Mesenchymal stem cell (in vitro differentiated cells and primary cell): ENCODE measurements around the gene TYSND1.

Experiments
- DNase-seq: peaks from one replicate; pipeline ENCODE4 v3.0.0-alpha.2; 2013
- H2AFZ ChIP-seq: one replicate; pipeline ENCODE4 v1.6.1; 2013; ENCODE audit warnings: low read depth, mild to moderate bottlenecking, control low read depth, inconsistent platforms, low read length, moderate library complexity
- H2AK5ac ChIP-seq: 2 replicates; pipeline ENCODE4 v1.6.1; 2013; ENCODE audit warnings: low read length, moderate library complexity, mild to moderate bottlenecking, inconsistent platforms; ENCODE audit not compliant: severe bottlenecking
- H2BK120ac ChIP-seq: one replicate; pipeline ENCODE4 v1.6.1; 2013; ENCODE audit warnings: low read depth, mild to moderate bottlenecking, inconsistent platforms, low read length, moderate library complexity
- H2BK12ac ChIP-seq, 2 experiments: one replicate each; pipeline ENCODE4 v1.6.1; 2013; ENCODE audit warnings: inconsistent platforms in 2 of 2, low read length in 2 of 2, mild to moderate bottlenecking in 2 of 2, moderate library complexity in 2 of 2, control low read depth in 1 of 2
- H2BK15ac ChIP-seq: one replicate; pipeline ENCODE4 v1.6.1; 2013; ENCODE audit warnings: mild to moderate bottlenecking, low read depth, inconsistent platforms; ENCODE audit not compliant: poor library complexity, severe bottlenecking
- H2BK5ac ChIP-seq: 2 replicates; pipeline ENCODE4 v1.6.1; 2013; ENCODE audit warnings: low read depth, mild to moderate bottlenecking, low read length, control low read depth, inconsistent platforms; ENCODE audit not compliant: poor library complexity, severe bottlenecking
- H3K14ac ChIP-seq, 2 experiments: one replicate each; pipeline ENCODE4 v1.6.1; 2013; ENCODE audit warnings: inconsistent platforms in 2 of 2, low read length in 2 of 2, control low read depth in 1 of 2, mild to moderate bottlenecking in 1 of 2, moderate library complexity in 1 of 2
- H3K18ac ChIP-seq, 2 experiments: one replicate each; pipeline ENCODE4 v1.6.1; 2013; ENCODE audit warnings: inconsistent platforms in 2 of 2, low read length in 2 of 2, control low read depth in 1 of 2, low read depth in 1 of 2, mild to moderate bottlenecking in 1 of 2
- H3K23ac ChIP-seq, 2 experiments: one replicate each; pipeline ENCODE4 v1.6.1; 2013; ENCODE audit warnings: inconsistent platforms in 2 of 2, low read length in 2 of 2, mild to moderate bottlenecking in 2 of 2, moderate library complexity in 2 of 2, control low read depth in 1 of 2
- H3K27ac ChIP-seq: 2 replicates; pipeline ENCODE4 v1.5.1; 2013; ENCODE audit warnings: mild to moderate bottlenecking, moderate library complexity, low read length, control low read depth, inconsistent platforms; ENCODE audit not compliant: poor library complexity, severe bottlenecking
- H3K27me3 ChIP-seq, 2 experiments: 2 replicates each; pipeline versions ENCODE4 v1.6.1 to v1.7.0; 2013; ENCODE audit warnings: low read length in 2 of 2, mild to moderate bottlenecking in 2 of 2, moderate library complexity in 2 of 2, control low read depth in 1 of 2, inconsistent platforms in 1 of 2; ENCODE audit not compliant: control insufficient read depth in 1 of 2, insufficient read depth in 1 of 2
- H3K36me3 ChIP-seq, 2 experiments: 2 replicates each; pipeline versions ENCODE4 v1.6.1 to v1.7.0; 2013; ENCODE audit warnings: low read length in 2 of 2, control low read depth in 1 of 2, inconsistent platforms in 1 of 2, low read depth in 1 of 2, mild to moderate bottlenecking in 1 of 2; ENCODE audit not compliant: insufficient read depth in 2 of 2, control insufficient read depth in 1 of 2
- H3K4ac ChIP-seq, 2 experiments: one replicate each; pipeline ENCODE4 v1.6.1; 2013; ENCODE audit warnings: inconsistent platforms in 2 of 2, low read length in 2 of 2, mild to moderate bottlenecking in 2 of 2, moderate library complexity in 2 of 2, control low read depth in 1 of 2, low read depth in 1 of 2
- H3K4me1 ChIP-seq: 2 replicates; pipeline ENCODE4 v1.6.1; 2013; ENCODE audit warnings: low read depth, low read length, control low read depth; ENCODE audit not compliant: control insufficient read depth, insufficient read depth
- H3K4me2 ChIP-seq: 2 replicates; pipeline ENCODE4 v1.6.1; 2013; ENCODE audit warnings: low read length, mild to moderate bottlenecking, inconsistent platforms; ENCODE audit not compliant: poor library complexity, severe bottlenecking
- H3K4me3 ChIP-seq, 2 experiments: 2 replicates each; pipeline versions ENCODE4 v1.5.1 to v1.7.0; 2013; ENCODE audit warnings: low read length in 2 of 2, mild to moderate bottlenecking in 2 of 2, control low read depth in 1 of 2, low read depth in 1 of 2; ENCODE audit not compliant: insufficient read depth in 1 of 2
- H3K79me1 ChIP-seq: replicated peaks from 2 replicates; pipeline ENCODE4 v1.6.1; 2013; ENCODE audit warnings: mild to moderate bottlenecking, control low read depth, low read length, inconsistent platforms; ENCODE audit not compliant: poor library complexity, severe bottlenecking
- H3K9ac ChIP-seq: 2 replicates; pipeline ENCODE4 v1.7.0; 2013; ENCODE audit warnings: mild to moderate bottlenecking, low read length, moderate library complexity
- H3K9me3 ChIP-seq: 2 replicates; pipeline ENCODE4 v1.7.0; 2013; ENCODE audit warnings: mild to moderate bottlenecking, low read length; ENCODE audit not compliant: control insufficient read depth
- H4K8ac ChIP-seq: one replicate; pipeline ENCODE4 v1.6.1; 2013; ENCODE audit warnings: inconsistent platforms, mild to moderate bottlenecking, low read length, moderate library complexity
- H4K91ac ChIP-seq: one replicate; pipeline ENCODE4 v1.6.1; 2013; ENCODE audit warnings: mild to moderate bottlenecking, low read length, inconsistent platforms
- WGBS: methylation state at CpG from one replicate; pipeline ENCODE4 v1.1.7; 2013; ENCODE audit warnings: mixed read lengths; 5-methylcytosine and 5-hydroxymethylcytosine counted together

The TYSND1 gene

DNA sequence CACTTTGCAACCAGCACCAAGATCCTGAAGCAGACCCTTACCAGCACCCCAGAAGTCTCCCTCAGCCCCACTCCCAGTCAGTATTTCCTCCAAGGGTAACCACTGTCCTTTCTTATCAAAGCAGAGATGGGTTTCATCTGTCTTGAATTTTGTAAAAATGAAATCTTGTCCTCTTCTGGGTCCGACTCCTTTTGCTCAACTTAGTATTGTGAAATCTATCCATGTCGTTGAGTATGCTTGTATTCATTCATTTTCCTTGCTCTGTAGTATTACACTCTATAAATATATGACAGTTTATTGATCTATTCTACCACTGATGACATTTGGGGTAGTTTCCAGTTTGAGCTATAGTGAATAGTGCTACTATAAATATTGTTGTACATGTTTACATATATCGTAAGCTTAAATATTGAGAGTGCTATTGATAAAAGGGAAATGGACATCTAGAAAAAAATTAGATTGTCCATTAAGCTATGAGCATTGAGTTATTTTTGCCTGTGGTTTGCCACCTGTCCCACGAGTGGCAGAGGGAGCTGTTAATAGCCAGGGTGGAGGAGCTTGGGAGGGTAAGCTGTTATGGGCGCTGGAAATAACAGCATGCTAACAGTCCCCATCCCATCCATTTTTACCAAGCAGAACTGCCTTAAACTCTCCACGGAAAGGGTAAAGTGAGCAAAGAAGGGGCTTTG, 50.3 kb downstream of the TYSND1 start:
- no peak overlapping the region for H2AK5ac ChIP-seq
- DNase-seq: no peak
- H3K4ac ChIP-seq: no peak overlapping the region
- H3K9ac ChIP-seq: no peak overlapping the region
- no peaks in the 10 kb centered on the region for H3K9me3 ChIP-seq
- peaks cover 13% of the 10 kb centered on the region for H3K4me1 ChIP-seq
- peaks cover 4% of the 10 kb centered on the region for H3K79me1 ChIP-seq
- no peak overlapping the region for H2BK15ac ChIP-seq
- H3K27me3 ChIP-seq: no peaks in the 10 kb centered on the region
- H2BK5ac ChIP-seq: no peak overlapping the region
- H2BK120ac ChIP-seq: no peak overlapping the region
- no peak overlapping the region for H4K8ac ChIP-seq
- H3K4me2 ChIP-seq: no peak overlapping the region
- H4K91ac ChIP-seq: no peak overlapping the region
- H2BK12ac ChIP-seq: no peak overlapping the region
- H3K4me3 ChIP-seq: no peak overlapping the region
- H2AFZ ChIP-seq: no peak overlapping the region
- no peak overlapping the region for H3K14ac ChIP-seq
- 97% methylated on average over 3 of the region's 6 CpGs for whole genome bisulfite sequencing
- H3K23ac ChIP-seq: no peak overlapping the region
- peaks cover 47 to 49% of the 10 kb centered on the region in 2 experiments for H3K36me3 ChIP-seq
- no peak overlapping the region for H3K18ac ChIP-seq
- no peak overlapping the region for H3K27ac ChIP-seq

DNA sequence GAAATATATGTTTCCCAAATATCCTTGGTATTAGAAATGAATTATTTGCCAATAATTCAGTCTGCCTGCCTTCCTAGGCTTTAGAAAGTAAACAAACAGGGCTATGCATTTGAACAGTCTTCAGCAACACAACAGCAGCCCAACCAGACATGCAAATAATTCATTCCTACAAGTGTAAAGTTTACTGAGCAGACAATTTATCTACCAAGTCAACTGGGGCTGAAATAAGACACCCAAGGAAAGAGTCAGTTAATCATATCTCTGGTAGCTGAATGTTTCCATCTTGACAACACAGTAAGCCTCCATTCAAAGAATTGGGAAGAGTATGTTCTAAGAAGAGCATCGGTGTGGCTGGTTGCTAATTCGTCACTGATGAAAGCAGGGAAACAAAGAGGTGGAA, 52.2 kb downstream of the TYSND1 start:
- no peak overlapping the region for H3K4me3 ChIP-seq
- H3K14ac ChIP-seq: no peak overlapping the region
- no peaks in the 10 kb centered on the region for H3K27me3 ChIP-seq
- no peak for DNase-seq
- H2BK120ac ChIP-seq: no peak overlapping the region
- peaks cover 17% of the 10 kb centered on the region for H3K4me1 ChIP-seq
- H2BK5ac ChIP-seq: no peak overlapping the region
- no peak overlapping the region for H2AK5ac ChIP-seq
- H3K79me1 ChIP-seq: peaks cover 4% of the 10 kb centered on the region
- H2BK15ac ChIP-seq: no peak overlapping the region
- peaks cover 37 to 47% of the 10 kb centered on the region in 2 experiments for H3K36me3 ChIP-seq
- no peak overlapping the region for H3K18ac ChIP-seq
- no peak overlapping the region for H3K23ac ChIP-seq
- no peak overlapping the region for H2BK12ac ChIP-seq
- no peak overlapping the region for H3K27ac ChIP-seq
- no peaks in the 10 kb centered on the region for H3K9me3 ChIP-seq
- no peak overlapping the region for H3K4ac ChIP-seq
- H4K8ac ChIP-seq: no peak overlapping the region
- no peak overlapping the region for H3K4me2 ChIP-seq
- WGBS: 80% methylated on average over 2 of the region's 2 CpGs
- H4K91ac ChIP-seq: no peak overlapping the region
- no peak overlapping the region for H2AFZ ChIP-seq
- H3K9ac ChIP-seq: no peak overlapping the region

DNA sequence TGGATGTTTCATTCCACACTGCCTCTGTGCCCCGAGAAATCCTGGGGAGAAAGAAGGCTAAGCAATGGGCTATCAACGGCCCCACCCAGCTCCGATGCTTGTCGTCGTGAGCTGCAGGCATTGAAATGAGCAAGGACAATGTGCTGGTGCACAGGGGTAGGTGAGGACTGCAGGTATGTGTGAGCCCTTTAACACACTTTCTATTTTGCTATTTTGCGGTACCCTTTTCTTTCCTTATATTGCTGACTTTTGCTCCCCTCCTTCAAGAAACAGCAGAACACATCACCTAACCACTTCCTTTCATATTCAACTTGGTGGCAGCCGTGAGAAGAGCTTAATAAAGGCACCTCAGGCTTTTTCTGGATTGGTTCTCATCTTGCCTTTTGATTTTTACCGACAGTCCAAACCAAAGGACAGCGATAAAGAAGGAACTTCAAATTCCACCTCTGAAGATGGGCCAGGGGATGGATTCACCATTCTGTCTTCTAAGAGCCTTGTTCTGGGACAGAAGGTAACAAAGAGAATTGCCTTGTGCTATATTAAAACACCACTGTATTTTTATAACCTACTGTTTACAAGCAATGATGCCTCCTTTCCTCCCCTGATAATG, 53.1 kb downstream of the TYSND1 start:
- no peak overlapping the region for H4K8ac ChIP-seq
- H4K91ac ChIP-seq: no peak overlapping the region
- H3K4me1 ChIP-seq: peaks cover 17% of the 10 kb centered on the region
- no peak overlapping the region for H3K9ac ChIP-seq
- H2AK5ac ChIP-seq: peak overlapping the region; percentile 59
- H2AFZ ChIP-seq: no peak overlapping the region
- no peak overlapping the region for H3K14ac ChIP-seq
- H3K4me3 ChIP-seq: no peak overlapping the region
- H2BK120ac ChIP-seq: no peak overlapping the region
- H2BK15ac ChIP-seq: no peak overlapping the region
- H3K4me2 ChIP-seq: no peak overlapping the region
- H3K9me3 ChIP-seq: no peaks in the 10 kb centered on the region
- WGBS: 95% methylated on average over 9 of the region's 9 CpGs
- peaks cover 4% of the 10 kb centered on the region for H3K79me1 ChIP-seq
- H2BK12ac ChIP-seq: no peak overlapping the region
- H3K18ac ChIP-seq: no peak overlapping the region
- H3K36me3 ChIP-seq: peaks cover 29 to 40% of the 10 kb centered on the region in 2 experiments
- H3K23ac ChIP-seq: no peak overlapping the region
- H3K4ac ChIP-seq: no peak overlapping the region
- H3K27ac ChIP-seq: no peak overlapping the region
- H2BK5ac ChIP-seq: no peak overlapping the region
- no peak for DNase-seq
- no peaks in the 10 kb centered on the region for H3K27me3 ChIP-seq

DNA sequence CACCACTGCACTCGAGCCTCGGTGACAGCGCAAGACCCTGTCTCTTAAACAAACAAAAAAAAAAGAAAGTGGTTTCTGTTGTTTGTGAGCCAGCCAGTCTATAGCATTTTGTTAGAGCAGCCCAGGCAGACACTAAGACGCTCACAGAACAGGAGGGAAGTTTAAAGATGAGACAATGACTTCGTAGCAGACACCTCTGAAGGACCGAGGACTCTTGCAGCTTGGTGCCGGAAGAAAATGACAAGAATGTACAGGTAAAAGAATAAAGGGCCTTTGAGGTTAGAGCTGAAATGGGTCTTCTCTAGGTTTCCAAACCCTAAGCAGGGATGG, 54.1 kb downstream of the TYSND1 start:
- Histone ChIP-seq H2BK15ac (no peak overlapping the region), H2AFZ (no peak overlapping the region), H3K27ac (no peak overlapping the region), H3K79me1 (peaks cover 4% of the 10 kb centered on the region), H3K4me2 (no peak overlapping the region), H2AK5ac (peak overlapping the region; percentile 59), H2BK12ac (no peak overlapping the region), H3K23ac (no peak overlapping the region), H3K27me3 (no peaks in the 10 kb centered on the region), H3K4ac (no peak overlapping the region), H3K36me3 (peaks cover 32 to 38% of the 10 kb centered on the region in 2 experiments), H3K4me3 (no peak overlapping the region), H3K9ac (no peak overlapping the region), H4K8ac (no peak overlapping the region), H4K91ac (no peak overlapping the region), H2BK5ac (no peak overlapping the region), H3K18ac (no peak overlapping the region), H3K9me3 (no peaks in the 10 kb centered on the region), H3K14ac (no peak overlapping the region), H3K4me1 (peaks cover 21% of the 10 kb centered on the region), H2BK120ac (no peak overlapping the region)
- no peak for DNase-seq
- WGBS: 96% methylated on average over 7 of the region's 7 CpGs
